Ecto neural progenitor cell (in vitro differentiated cells): ENCODE results near the gene PROZ.

ENCODE experiments used
- DNase-seq: peaks from one replicate; pipeline ENCODE4 v3.0.0-alpha.2; 2018; ENCODE audit warnings: low spot score

The PROZ gene

DNA sequence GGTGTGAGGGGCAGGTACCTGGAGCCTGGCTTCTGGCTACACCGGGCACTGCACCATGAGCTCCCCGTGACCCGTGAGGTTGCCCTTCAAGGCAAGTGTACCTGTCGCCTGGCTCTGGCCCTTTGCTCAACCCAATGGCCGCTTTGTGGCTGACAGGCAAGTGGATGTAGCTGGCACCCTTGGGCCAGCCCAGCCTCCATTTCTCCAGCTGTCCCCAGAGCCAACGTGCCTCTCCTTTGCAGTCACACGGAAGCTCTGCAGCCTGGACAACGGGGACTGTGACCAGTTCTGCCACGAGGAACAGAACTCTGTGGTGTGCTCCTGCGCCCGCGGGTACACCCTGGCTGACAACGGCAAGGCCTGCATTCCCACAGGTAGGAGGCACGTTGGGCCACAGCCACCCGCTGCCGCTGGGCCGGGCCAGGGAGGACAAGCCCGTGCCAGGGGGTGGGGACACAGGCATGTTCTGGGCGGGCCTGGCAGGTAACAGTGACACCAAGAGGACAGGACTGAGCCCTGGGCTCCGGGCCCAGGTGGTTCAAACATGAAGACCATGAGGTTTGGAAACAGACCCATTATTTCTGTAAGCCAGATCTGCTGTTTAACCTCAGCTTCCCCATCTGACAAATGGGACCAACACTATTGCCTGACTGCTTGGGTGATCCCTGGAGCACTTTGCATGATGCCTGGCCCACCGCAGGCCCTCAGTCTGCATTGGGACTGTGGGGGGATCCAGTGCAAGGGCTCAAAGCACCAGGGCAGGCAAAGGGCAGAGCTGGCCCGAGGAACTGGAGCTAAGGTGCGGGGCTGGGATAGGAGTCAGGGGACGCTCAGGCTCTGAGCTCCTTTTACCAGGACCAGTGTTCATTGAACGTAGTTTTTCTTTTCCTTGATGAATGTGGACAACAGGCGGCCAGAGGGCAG is 17.5 kb upstream of the PROZ start:
- DNase-seq, result peak; percentile 36

DNA sequence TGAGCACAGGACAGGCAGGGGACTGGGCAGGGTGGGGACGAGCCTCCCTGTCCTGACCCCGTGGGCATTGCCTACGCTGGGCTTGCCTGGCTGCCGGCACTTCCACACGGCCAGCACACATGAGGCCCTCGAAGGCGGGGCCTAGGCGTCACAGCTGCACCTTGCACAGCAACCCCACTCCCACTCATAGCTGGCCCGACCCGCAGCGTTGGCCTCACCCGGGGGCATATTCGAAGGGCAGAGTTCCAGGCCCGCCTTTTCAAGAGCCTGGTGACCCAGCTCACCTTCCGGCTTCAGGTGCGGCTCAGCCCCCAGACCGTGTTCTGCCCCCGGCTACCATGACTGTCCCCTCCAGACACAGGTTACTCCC is 16.9 kb upstream of the PROZ start:
- DNase-seq, result peak; percentile 41

DNA sequence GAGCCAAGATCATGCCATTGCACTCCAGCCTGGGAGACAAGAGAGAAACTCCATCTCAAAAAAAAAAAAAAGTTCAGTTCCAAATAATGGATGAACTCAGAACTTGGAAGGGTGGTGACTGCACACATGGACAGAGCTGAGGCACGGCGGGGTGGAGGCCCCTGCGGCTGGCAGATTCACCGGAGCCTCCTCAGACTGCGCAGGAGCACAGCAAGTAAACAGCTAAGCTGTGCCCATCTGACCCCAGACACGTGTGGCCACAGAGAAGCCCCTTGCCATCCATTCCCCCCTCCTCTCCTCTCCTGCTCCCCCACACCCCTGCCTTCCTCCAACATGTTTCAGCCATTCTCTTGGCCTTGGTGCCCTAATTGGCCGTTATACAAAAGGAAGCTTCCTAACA is 15.6 kb upstream of the PROZ start:
- peak; percentile 33 for DNase-seq

DNA sequence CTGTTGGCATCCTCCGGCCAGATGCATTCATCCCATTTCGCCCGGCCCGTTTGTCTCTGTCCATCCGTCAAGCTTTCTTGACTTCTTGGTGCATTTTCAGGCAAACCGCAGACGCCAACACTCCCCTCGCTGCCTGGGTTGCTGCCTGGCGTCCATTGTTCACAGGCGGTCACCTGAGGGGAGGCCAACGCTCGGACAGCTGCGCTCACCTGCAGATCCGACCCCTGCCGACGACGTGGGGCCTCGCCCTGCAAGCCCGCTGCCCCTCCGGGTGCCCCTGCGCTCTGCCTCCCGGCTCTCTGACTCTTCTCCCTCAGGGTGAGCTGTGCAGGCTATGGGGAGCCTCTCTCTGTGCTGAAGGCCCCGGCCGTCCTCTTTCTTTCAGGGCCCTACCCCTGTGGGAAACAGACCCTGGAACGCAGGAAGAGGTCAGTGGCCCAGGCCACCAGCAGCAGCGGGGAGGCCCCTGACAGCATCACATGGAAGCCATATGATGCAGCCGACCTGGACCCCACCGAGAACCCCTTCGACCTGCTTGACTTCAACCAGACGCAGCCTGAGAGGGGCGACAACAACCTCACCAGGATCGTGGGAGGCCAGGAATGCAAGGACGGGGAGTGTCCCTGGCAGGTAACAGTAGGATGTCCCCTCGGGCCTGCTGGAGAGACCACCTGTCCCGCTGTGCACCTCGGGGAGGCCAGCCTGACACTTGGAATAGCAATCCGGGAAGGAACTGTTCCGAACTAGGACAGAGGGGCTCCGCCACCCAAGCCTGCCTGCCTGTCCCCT is 14.8 kb upstream of the PROZ start:
- DNase-seq, result peak; percentile 43

GRCh38 chr13:113144255-113144629 is 14.2 kb upstream of the PROZ start:
- DNase-seq, result no peak

DNA sequence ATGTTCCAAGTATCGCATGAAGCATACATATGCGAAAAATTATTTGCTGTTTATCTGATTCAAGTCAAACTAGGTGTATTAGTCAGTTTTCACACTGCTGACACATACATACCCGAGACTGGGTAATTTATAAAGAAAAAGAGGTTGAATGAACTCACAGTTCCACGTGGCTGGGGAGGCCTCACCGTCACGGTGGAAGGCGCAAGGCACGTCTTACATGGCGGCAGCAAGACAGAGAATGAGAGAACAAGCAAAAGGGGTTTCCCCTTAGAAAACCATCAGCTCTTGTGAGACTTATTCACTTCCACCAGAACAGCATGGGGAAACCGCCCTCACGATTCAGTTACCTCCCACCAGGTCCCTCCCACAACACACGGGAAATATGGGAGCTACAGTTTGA is 13.0 kb upstream of the PROZ start:
- DNase-seq, result peak; percentile 16

DNA sequence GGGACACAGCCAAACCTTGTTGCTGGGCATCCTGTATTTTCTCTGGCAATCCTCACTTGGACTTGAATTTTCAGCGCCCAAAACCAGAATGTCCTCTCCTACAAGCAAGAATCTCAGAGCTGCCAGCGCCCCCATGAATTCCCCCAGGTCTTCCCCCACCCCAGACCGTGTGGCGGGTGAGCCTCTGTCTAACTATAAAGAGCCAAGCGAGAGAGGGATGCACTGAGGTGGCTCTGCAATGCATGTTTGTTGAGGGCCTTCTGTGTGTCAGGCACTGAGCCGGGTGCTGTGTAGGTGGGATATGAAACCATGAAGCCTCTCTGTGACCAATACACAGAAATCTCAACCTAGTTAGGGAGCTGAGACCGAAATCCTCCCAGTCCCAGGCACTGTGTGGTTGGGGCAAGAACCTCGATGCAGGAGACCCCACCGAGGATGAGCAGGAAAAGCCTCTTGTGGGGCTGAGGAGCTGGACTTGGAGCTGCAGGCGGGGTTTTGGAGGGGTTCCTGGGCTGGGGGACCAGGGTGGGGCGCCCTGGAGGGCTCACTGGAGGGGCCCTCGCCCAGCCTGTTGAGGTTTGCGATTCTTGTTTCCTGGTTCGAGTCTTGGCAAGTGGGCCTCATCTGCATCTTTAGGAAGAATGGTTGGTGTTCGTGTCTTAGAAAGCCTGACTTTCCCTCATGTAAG is 12.4 kb upstream of the PROZ start:
- DNase-seq, result peak; percentile 24

DNA sequence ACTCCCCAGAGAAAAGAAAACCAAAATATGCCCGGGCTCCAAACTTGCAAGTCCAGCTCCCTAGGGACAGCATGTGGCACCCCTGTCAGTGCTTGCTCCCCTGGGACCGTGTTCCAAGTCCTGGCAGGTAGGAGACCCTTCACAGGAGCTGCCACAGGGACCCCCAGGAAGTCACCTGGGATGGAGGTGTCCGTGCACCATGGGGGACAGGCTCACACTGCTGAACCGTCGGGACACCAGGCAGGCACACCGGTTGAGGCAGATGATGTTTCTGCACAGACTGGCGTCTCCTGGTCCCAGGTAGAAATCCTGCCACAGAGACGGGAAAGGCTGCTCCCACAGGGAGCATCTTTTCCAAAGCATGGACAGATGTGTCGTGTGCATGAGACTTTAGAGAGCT is 11.7 kb upstream of the PROZ start:
- peak; percentile 32 for DNase-seq

DNA sequence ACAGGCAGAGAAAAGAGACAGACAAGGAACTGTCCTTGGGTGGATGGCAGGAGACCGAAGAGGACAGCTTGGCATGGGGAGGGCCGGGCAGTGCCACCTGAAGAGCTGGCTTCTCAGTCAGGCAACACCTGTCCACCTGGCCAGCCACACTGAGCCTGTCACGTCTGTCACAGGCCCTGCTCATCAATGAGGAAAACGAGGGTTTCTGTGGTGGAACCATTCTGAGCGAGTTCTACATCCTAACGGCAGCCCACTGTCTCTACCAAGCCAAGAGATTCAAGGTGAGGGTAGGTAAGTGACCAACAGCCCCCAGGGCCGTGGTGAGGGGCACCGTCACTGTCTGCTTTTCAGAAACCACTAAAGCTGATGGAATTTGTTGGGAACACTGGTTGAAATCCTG is 11.2 kb upstream of the PROZ start:
- no peak for DNase-seq

DNA sequence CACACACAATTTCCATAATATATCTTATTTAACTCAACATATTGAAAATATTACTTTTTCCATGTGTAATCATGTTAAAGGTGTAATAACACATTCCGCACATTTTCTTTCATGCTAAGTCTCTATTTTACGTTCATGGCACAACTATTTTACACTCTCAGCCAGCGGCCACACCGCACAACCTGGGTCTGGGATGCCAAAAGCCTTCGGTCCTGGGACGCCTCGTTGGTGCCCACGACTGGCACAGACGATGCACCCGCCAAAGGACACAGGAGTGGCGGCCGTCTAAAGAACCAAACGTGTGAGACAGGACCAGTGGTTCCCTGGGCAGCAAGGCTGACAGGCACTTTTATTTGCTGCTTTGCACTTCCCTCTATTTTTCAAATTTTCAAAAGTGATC is 10.0 kb upstream of the PROZ start:
- peak; percentile 37 for DNase-seq

DNA sequence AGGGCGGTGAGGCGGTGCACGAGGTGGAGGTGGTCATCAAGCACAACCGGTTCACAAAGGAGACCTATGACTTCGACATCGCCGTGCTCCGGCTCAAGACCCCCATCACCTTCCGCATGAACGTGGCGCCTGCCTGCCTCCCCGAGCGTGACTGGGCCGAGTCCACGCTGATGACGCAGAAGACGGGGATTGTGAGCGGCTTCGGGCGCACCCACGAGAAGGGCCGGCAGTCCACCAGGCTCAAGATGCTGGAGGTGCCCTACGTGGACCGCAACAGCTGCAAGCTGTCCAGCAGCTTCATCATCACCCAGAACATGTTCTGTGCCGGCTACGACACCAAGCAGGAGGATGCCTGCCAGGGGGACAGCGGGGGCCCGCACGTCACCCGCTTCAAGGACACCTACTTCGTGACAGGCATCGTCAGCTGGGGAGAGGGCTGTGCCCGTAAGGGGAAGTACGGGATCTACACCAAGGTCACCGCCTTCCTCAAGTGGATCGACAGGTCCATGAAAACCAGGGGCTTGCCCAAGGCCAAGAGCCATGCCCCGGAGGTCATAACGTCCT is 9.4 kb upstream of the PROZ start:
- DNase-seq, result peak; percentile 41

GRCh38 chr13:113149711-113150549 is 8.5 kb upstream of the PROZ start:
- DNase-seq, result peak; percentile 45

DNA sequence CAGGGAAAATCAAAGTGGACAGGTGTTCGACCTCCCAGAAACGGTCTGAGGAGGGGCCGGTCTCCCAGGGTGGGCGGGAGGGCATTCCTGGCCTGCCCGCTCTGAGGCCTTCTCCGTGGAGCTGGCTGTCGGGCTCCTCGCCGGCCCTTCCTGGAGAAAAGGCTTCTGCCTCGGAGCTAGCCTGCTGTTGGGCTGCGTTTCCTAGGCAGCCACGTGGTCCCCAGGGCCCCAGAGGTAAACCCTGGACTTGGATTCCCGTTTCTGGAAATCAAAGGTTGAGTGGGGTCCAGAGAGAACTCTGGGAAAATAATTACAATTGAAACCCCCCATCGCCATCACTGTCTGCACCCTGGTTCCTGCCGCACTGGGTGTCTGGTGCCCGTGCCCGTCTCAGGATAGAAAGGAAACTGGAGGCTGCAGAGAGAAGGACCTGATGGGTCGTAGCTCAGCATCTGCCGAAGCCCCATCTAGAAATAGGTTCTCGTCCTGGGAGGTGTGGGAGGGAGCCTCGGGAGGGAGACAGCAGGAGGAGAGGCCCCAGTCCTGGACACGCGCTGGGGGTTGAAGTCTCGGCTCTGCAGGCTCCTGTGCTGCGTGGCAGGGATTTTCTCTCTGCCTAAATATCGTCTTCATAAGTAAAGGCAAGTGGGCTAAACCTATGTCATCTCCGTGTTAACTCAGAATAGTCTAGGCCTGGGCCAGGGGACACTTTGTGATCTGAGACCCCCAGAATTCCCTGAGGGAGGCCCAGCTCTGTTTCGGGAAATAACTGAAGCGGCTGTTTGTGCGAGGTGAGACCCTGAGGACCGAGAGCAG is 7.7 kb upstream of the PROZ start:
- peak; percentile 42 for DNase-seq

GRCh38 chr13:113151745-113152690 is 6.4 kb upstream of the PROZ start:
- peak; percentile 54 for DNase-seq

DNA sequence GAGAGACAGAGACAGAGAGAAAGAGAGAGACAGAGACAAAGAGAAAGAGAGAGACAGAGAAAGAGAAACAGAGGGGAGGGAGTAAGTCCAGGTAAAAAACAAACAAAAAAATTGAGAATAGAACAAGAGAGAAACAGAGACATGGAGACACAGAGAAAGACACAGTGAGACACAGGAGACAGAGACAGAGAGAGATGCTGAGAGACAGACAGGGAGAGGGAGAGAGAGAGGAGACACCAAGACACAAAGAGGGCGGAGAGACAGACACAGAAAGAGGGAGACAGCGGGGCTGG is 5.8 kb upstream of the PROZ start:
- DNase-seq, result no peak

- peak; percentile 79 for DNase-seq
Observed at GRCh38 chr13:113152984-113153809, 5.3 kb upstream of the PROZ start.

DNA sequence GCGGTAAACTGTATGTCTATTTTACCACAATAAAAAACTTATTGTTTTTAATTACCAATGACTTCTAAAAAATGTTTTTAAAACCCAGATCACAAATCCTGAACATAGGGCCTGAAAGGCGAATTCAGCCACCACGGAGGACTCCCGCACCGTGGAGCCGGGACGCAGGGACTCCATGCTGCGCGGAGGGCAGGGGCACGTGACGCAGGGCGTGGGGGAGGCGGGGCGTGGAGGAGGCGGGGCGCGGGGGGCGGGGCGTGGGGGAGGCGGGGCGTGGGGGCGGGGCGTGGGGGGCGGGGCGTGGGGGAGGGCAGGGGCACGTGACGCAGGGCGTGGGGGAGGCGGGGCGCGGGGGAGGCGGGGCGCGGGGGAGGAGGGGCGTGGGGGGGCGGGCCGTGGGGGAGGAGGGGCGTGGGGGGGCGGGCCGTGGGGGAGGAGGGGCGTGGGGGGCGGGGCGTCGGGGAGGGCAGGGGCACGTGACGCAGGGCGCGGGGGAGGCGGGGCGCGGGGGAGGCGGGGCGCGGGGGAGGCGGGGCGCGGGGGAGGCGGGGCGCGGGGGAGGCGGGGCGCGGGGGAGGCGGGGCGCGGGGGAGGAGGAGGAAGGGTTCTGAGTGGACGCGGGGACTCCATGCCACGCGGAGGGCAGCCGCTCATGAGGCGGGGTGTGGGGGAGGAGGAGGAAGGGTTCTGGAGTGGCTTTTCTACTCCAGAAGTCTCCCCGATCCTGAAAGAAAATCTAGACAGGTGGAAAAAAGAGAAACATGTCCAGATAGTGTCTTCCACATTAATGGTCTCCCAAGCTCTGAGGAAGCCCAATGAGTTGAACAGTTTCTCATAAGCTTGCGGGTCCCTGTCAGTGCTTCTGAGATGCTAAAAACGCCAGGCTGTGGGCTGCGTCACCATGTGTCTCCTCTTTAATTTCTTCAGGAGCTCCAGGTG is 4.4 kb upstream of the PROZ start:
- DNase-seq, result peak; percentile 85

DNA sequence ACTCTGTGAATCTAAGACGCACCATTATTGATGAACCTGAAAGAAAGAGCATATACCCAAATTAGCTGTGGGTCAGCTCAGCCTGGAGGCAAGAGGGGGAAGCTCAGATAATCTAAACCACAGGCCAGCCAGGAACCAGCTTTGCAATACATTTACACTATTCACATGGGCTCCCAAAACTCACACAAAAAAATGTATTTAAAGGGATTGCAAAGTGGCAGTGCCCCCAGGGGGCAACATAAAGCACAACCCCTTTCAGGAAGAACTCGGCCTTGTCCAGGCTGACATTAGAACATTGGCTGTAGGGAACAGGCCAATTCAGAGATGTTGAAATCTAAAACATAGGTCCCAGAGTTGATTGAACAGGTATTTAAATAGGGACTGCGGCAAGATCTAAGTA is 3.2 kb upstream of the PROZ start:
- peak; percentile 36 for DNase-seq
